DND-41 (cell line): ENCODE data around the gene PTPRN2.

ENCODE experiments used
- CTCF ChIP-seq: IDR thresholded peaks from 2 replicates; pipeline ENCODE4 v1.5.1; 2012; ENCODE audit warnings: borderline replicate concordance, low read length, moderate library complexity, mild to moderate bottlenecking; ENCODE audit not compliant: poor library complexity, severe bottlenecking; ENCODE audit errors: extremely low read depth
- EZH2 ChIP-seq: IDR thresholded peaks from 3 replicates; pipeline ENCODE4 v1.6.1; 2012; ENCODE audit warnings: borderline replicate concordance, low read depth, mild to moderate bottlenecking, moderate library complexity, low read length, inconsistent platforms; ENCODE audit not compliant: severe bottlenecking

- TF ChIP-seq CTCF: no peak
- TF ChIP-seq EZH2: no peak
Observed at GRCh38 chr7:158324397-158325360, 262.9 kb downstream of the PTPRN2 start.
